HEK293 (cell line): Measurements from ENCODE around the gene STARD4.

Experiments used
- CTCF ChIA-PET: fragments of 350-600 bp; formaldehyde crosslinking; extraction: SDS; loops from one replicate; lab custom pipeline; 2021; ENCODE audit warnings: antibody characterized with exemption; lab: Yijun Ruan, JAX
- POLR2A ChIA-PET: fragments of 300-600 bp; formaldehyde crosslinking; extraction: SDS; loops from one replicate; lab custom pipeline; 2020; ENCODE audit warnings: antibody characterized with exemption, inconsistent platforms; lab: Yijun Ruan, JAX
- H3K27ac ChIP-seq: fragments of 200-500 bp; sonication (Bioruptor generic); 2 replicates; pipeline ENCODE4 v1.5.1; 2014; ENCODE audit warnings: low read depth, low read length, control low read depth, inconsistent platforms; ENCODE audit errors: extremely low read depth
- H3K36me3 ChIP-seq, 2 experiments: fragments of 200-500 bp in 1 of 2; sonication (Bioruptor generic) in 1 of 2; 1 replicate in 1 of 2; 2 replicates in 1 of 2; pipeline ENCODE4 v1.5.1; 2014 to 2017; ENCODE audit warnings: inconsistent platforms in 2 of 2, low read length in 2 of 2; ENCODE audit not compliant: control insufficient read depth in 2 of 2, insufficient read depth in 1 of 2
- H3K4me1 ChIP-seq: fragments of 200-500 bp; sonication (Bioruptor generic); 2 replicates; pipeline ENCODE4 v1.5.1; 2014; ENCODE audit warnings: mild to moderate bottlenecking, low read length, inconsistent platforms; ENCODE audit not compliant: control insufficient read depth, insufficient read depth
- H3K4me3 ChIP-seq: 2 replicates; pipeline ENCODE4 v1.5.1; 2011; ENCODE audit warnings: low read depth, mild to moderate bottlenecking, control low read depth, low read length, moderate library complexity
- H3K9me3 ChIP-seq: fragments of 200-500 bp; sonication (Bioruptor generic); 2 replicates; pipeline ENCODE4 v1.5.1; 2014; ENCODE audit warnings: low read depth, low read length, inconsistent platforms; ENCODE audit not compliant: control insufficient read depth, insufficient read depth
- IKZF3 ChIP-seq: fragments of 450-650 bp; IDR thresholded peaks from 2 replicates; pipeline ENCODE4 v1.5.0; 2018; ENCODE audit warnings: missing biosample characterization, mild to moderate bottlenecking, missing genetic modification characterization, moderate library complexity
- KLF7 ChIP-seq: fragments of 450-650 bp; formaldehyde crosslinking; IDR thresholded peaks from 2 replicates; pipeline ENCODE4 v1.5.1; 2016; ENCODE audit warnings: missing biosample characterization, missing genetic modification characterization, borderline replicate concordance
- KLF8 ChIP-seq: fragments of 450-650 bp; formaldehyde crosslinking; IDR thresholded peaks from 2 replicates; pipeline ENCODE4 v1.5.1; 2016; ENCODE audit warnings: missing biosample characterization, missing genetic modification characterization
- MYNN ChIP-seq: fragments of 450-650 bp; formaldehyde crosslinking; IDR thresholded peaks from 2 replicates; pipeline ENCODE4 v1.5.1; 2016; ENCODE audit warnings: missing biosample characterization, missing genetic modification characterization, borderline replicate concordance
- MZF1 ChIP-seq: fragments of 450-650 bp; formaldehyde crosslinking; IDR thresholded peaks from 2 replicates; pipeline ENCODE4 v1.5.1; 2017; ENCODE audit warnings: missing biosample characterization, missing genetic modification characterization, borderline replicate concordance
- RBAK ChIP-seq: fragments of 450-650 bp; formaldehyde crosslinking; IDR thresholded peaks from 2 replicates; pipeline ENCODE4 v1.5.1; 2016; ENCODE audit warnings: missing biosample characterization, missing genetic modification characterization
- REPIN1 ChIP-seq: fragments of 450-650 bp; formaldehyde crosslinking; IDR thresholded peaks from 2 replicates; pipeline ENCODE4 v1.5.1; 2017; ENCODE audit warnings: missing biosample characterization, missing genetic modification characterization, low read depth
- ZEB2 ChIP-seq: fragments of 450-650 bp; formaldehyde crosslinking; IDR thresholded peaks from 2 replicates; pipeline ENCODE4 v1.5.1; 2016; ENCODE audit warnings: missing biosample characterization, missing genetic modification characterization
- ZFHX2 ChIP-seq: fragments of 450-650 bp; formaldehyde crosslinking; conservative IDR thresholded peaks from 2 replicates; pipeline ENCODE4 v1.5.1; 2016; ENCODE audit warnings: missing biosample characterization, missing genetic modification characterization
- ZIC2 ChIP-seq: fragments of 450-650 bp; formaldehyde crosslinking; IDR thresholded peaks from 2 replicates; pipeline ENCODE4 v1.5.1; 2016; ENCODE audit warnings: missing biosample characterization, missing genetic modification characterization
- ZNF112 ChIP-seq: fragments of 450-650 bp; formaldehyde crosslinking; IDR thresholded peaks from 2 replicates; pipeline ENCODE4 v1.5.0; 2017; ENCODE audit warnings: missing biosample characterization, missing genetic modification characterization
- ZNF114 ChIP-seq: fragments of 450-650 bp; formaldehyde crosslinking; IDR thresholded peaks from 2 replicates; pipeline ENCODE4 v1.5.0; 2017; ENCODE audit warnings: missing biosample characterization, missing genetic modification characterization
- ZNF202 ChIP-seq: fragments of 450-650 bp; formaldehyde crosslinking; IDR thresholded peaks from 2 replicates; pipeline ENCODE4 v1.5.1; 2016; ENCODE audit warnings: missing biosample characterization, missing genetic modification characterization, borderline replicate concordance
- ZNF221 ChIP-seq: fragments of 450-650 bp; formaldehyde crosslinking; IDR thresholded peaks from 2 replicates; pipeline ENCODE4 v1.5.1; 2017; ENCODE audit warnings: missing biosample characterization, missing genetic modification characterization, borderline replicate concordance
- ZNF292 ChIP-seq: fragments of 450-650 bp; formaldehyde crosslinking; IDR thresholded peaks from 2 replicates; pipeline ENCODE4 v1.5.1; 2016; ENCODE audit warnings: low read depth, missing biosample characterization, missing genetic modification characterization, borderline replicate concordance
- ZNF302 ChIP-seq: fragments of 450-650 bp; formaldehyde crosslinking; IDR thresholded peaks from 2 replicates; pipeline ENCODE4 v1.5.1; 2016; ENCODE audit warnings: missing biosample characterization, missing genetic modification characterization, low read depth
- ZNF324 ChIP-seq: fragments of 450-650 bp; formaldehyde crosslinking; IDR thresholded peaks from 2 replicates; pipeline ENCODE4 v1.5.1; 2016; ENCODE audit warnings: missing biosample characterization, missing genetic modification characterization
- ZNF37A ChIP-seq: fragments of 450-650 bp; IDR thresholded peaks from 2 replicates; pipeline ENCODE4 v1.5.1; 2018; ENCODE audit warnings: missing biosample characterization, missing genetic modification characterization
- ZNF391 ChIP-seq: fragments of 450-650 bp; formaldehyde crosslinking; IDR thresholded peaks from 2 replicates; pipeline ENCODE4 v1.5.1; 2016; ENCODE audit warnings: low read depth, missing biosample characterization, missing genetic modification characterization, borderline replicate concordance
- ZNF404 ChIP-seq: fragments of 450-650 bp; formaldehyde crosslinking; IDR thresholded peaks from 2 replicates; pipeline ENCODE4 v1.5.1; 2017; ENCODE audit warnings: missing biosample characterization, missing genetic modification characterization
- ZNF48 ChIP-seq: fragments of 450-650 bp; formaldehyde crosslinking; IDR thresholded peaks from 2 replicates; pipeline ENCODE4 v1.5.1; 2016; ENCODE audit warnings: missing biosample characterization, missing genetic modification characterization
- ZNF561 ChIP-seq: fragments of 450-650 bp; IDR thresholded peaks from 2 replicates; pipeline ENCODE4 v1.5.1; 2018; ENCODE audit warnings: missing biosample characterization, missing genetic modification characterization, borderline replicate concordance
- ZNF571 ChIP-seq: fragments of 450-650 bp; formaldehyde crosslinking; IDR thresholded peaks from 2 replicates; pipeline ENCODE4 v1.5.0; 2017; ENCODE audit warnings: missing biosample characterization, missing genetic modification characterization
- ZNF600 ChIP-seq: fragments of 450-650 bp; formaldehyde crosslinking; IDR thresholded peaks from 2 replicates; pipeline ENCODE4 v1.5.1; 2016; ENCODE audit warnings: missing biosample characterization, missing genetic modification characterization
- ZNF610 ChIP-seq: fragments of 450-650 bp; formaldehyde crosslinking; IDR thresholded peaks from 2 replicates; pipeline ENCODE4 v1.5.1; 2016; ENCODE audit warnings: missing biosample characterization, missing genetic modification characterization, borderline replicate concordance
- ZNF654 ChIP-seq: fragments of 450-650 bp; formaldehyde crosslinking; IDR thresholded peaks from 2 replicates; pipeline ENCODE4 v1.5.1; 2016; ENCODE audit warnings: low read depth, missing biosample characterization, missing genetic modification characterization
- ZNF76 ChIP-seq: fragments of 450-650 bp; formaldehyde crosslinking; IDR thresholded peaks from 2 replicates; pipeline ENCODE4; 2016; ENCODE audit warnings: low read depth, missing biosample characterization, missing genetic modification characterization, borderline replicate concordance
- ZNF777 ChIP-seq: fragments of 450-650 bp; formaldehyde crosslinking; IDR thresholded peaks from 2 replicates; pipeline ENCODE4 v1.5.1; 2017; ENCODE audit warnings: missing biosample characterization, missing genetic modification characterization, borderline replicate concordance
- ZSCAN16 ChIP-seq: fragments of 450-650 bp; formaldehyde crosslinking; IDR thresholded peaks from 2 replicates; pipeline ENCODE4 v1.5.1; 2016; ENCODE audit warnings: missing biosample characterization, missing genetic modification characterization
- TF ChIP-seq, protein P1 (sequence below): fragments of 450-650 bp; formaldehyde crosslinking; IDR thresholded peaks from 2 replicates; pipeline ENCODE4 v1.5.1; 2016; ENCODE audit warnings: missing biosample characterization, missing genetic modification characterization
- TF ChIP-seq, protein P2 (sequence below): fragments of 450-650 bp; formaldehyde crosslinking; IDR thresholded peaks from 2 replicates; pipeline ENCODE4 v1.5.1; 2016; ENCODE audit warnings: missing biosample characterization, missing genetic modification characterization
- TF ChIP-seq, protein P3 (sequence below): fragments of 450-650 bp; formaldehyde crosslinking; IDR thresholded peaks from 2 replicates; pipeline ENCODE4 v1.5.1; 2016; ENCODE audit warnings: missing biosample characterization, missing genetic modification characterization
- TF ChIP-seq, protein P4 (sequence below): fragments of 450-650 bp; formaldehyde crosslinking; IDR thresholded peaks from 2 replicates; pipeline ENCODE4 v1.5.1; 2016; ENCODE audit warnings: missing biosample characterization, missing genetic modification characterization

Gene STARD4

DNA sequence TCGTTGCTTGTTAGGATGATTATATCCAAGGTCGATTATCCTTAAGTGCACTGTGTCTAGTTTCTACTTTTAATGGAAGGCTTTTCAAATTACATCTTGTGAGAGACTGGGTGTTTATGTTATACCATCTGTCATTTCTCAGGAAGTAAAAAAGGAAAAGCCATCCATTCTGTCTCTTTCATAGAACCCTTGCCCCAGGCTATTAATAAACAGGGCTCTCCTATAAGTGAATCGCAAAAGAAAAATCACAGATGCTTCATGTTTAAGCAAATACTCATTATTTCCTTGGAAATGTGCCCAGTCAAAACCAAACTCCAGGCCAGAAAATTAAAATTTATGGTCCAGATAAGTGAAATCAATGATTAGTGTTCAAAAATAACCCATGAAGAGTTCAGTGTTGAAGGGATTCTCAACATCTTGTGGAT is 58.1 kb downstream of the STARD4 start:
- ChIA-PET CTCF (interaction anchor here (0.7 kb wide), 1 partner anchor 688 kb away, joined by 3 read pairs; no protein-coding TSS in a partner anchor), POLR2A (interaction anchor here (0.6 to 1.1 kb wide), 2 partner anchors 57 to 656 kb away, joined by 3 read pairs; no protein-coding TSS in a partner anchor)
- peak overlapping the region; percentile 95; the same call in 1 of the 2 replicates for H3K27ac ChIP-seq
- no peaks in the 10 kb centered on the region for H3K36me3 ChIP-seq
- H3K4me3 ChIP-seq, result no peak overlapping the region
- H3K9me3 ChIP-seq, result no peaks in the 10 kb centered on the region
- H3K4me1 ChIP-seq, result peaks cover 21% of the 10 kb centered on the region
- TF ChIP-seq ZNF777 (tag by site-specific recombination) (no peak), ZNF571 (tag by site-specific recombination) (no peak), ZNF324 (tag by site-specific recombination) (no peak), KLF8 (no peak), KLF7 (no peak), ZNF76 (tag by site-specific recombination) (0 out of 2 replicates have a peak, but pooled peaks have one; percentile 28), ZNF202 (no peak), ZFHX2 (tag by site-specific recombination) (no peak), ZNF404 (tag by site-specific recombination) (no peak), ZNF112 (no peak), ZNF37A (no peak), ZNF391 (no peak), IKZF3 (no peak), ZNF302 (tag by site-specific recombination) (no peak), ZNF114 (tag by site-specific recombination) (no peak), RBAK (tag by site-specific recombination) (no peak), REPIN1 (tag by site-specific recombination) (no peak), ZEB2 (tag by site-specific recombination) (0 out of 2 replicates have a peak, but pooled peaks have one; percentile 45), ZNF600 (no peak), ZNF610 (tag by site-specific recombination) (no peak), ZNF48 (no peak), MZF1 (tag by site-specific recombination) (peak; percentile 47; the same call in 1 of the 2 replicates), ZIC2 (no peak), ZSCAN16 (tag by site-specific recombination) (no peak), ZNF654 (tag by site-specific recombination) (no peak), ZNF292 (tag by site-specific recombination) (no peak), MYNN (no peak), ZNF221 (tag by site-specific recombination) (no peak), ZNF561 (tag by site-specific recombination) (no peak)
- TF ChIP-seq, protein P1, sequence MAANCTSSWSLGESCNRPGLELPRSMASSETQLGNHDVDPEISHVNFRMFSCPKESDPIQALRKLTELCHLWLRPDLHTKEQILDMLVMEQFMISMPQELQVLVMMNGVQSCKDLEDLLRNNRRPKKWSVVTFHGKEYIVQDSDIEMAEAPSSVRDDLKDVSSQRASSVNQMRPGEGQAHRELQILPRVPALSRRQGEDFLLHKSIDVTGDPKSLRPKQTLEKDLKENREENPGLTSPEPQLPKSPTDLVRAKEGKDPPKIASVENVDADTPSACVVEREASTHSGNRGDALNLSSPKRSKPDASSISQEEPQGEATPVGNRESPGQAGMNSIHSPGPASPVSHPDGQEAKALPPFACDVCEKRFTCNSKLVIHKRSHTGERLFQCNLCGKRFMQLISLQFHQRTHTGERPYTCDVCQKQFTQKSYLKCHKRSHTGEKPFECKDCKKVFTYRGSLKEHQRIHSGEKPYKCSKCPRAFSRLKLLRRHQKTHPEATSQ (tag by site-specific recombination), result no peak
- TF ChIP-seq, protein P2, sequence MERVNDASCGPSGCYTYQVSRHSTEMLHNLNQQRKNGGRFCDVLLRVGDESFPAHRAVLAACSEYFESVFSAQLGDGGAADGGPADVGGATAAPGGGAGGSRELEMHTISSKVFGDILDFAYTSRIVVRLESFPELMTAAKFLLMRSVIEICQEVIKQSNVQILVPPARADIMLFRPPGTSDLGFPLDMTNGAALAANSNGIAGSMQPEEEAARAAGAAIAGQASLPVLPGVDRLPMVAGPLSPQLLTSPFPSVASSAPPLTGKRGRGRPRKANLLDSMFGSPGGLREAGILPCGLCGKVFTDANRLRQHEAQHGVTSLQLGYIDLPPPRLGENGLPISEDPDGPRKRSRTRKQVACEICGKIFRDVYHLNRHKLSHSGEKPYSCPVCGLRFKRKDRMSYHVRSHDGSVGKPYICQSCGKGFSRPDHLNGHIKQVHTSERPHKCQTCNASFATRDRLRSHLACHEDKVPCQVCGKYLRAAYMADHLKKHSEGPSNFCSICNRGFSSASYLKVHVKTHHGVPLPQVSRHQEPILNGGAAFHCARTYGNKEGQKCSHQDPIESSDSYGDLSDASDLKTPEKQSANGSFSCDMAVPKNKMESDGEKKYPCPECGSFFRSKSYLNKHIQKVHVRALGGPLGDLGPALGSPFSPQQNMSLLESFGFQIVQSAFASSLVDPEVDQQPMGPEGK (tag by site-specific recombination), result no peak
- TF ChIP-seq, protein P3, sequence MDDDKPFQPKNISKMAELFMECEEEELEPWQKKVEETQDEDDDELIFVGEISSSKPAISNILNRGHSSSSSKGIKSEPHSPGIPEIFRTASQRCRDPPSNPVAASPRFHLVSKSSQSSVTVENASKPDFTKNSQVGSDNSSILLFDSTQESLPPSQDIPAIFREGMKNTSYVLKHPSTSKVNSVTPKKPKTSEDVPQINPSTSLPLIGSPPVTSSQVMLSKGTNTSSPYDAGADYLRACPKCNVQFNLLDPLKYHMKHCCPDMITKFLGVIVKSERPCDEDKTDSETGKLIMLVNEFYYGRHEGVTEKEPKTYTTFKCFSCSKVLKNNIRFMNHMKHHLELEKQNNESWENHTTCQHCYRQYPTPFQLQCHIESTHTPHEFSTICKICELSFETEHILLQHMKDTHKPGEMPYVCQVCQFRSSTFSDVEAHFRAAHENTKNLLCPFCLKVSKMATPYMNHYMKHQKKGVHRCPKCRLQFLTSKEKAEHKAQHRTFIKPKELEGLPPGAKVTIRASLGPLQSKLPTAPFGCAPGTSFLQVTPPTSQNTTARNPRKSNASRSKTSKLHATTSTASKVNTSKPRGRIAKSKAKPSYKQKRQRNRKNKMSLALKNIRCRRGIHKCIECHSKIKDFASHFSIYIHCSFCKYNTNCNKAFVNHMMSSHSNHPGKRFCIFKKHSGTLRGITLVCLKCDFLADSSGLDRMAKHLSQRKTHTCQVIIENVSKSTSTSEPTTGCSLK (tag by site-specific recombination), result no peak
- TF ChIP-seq, protein P4, sequence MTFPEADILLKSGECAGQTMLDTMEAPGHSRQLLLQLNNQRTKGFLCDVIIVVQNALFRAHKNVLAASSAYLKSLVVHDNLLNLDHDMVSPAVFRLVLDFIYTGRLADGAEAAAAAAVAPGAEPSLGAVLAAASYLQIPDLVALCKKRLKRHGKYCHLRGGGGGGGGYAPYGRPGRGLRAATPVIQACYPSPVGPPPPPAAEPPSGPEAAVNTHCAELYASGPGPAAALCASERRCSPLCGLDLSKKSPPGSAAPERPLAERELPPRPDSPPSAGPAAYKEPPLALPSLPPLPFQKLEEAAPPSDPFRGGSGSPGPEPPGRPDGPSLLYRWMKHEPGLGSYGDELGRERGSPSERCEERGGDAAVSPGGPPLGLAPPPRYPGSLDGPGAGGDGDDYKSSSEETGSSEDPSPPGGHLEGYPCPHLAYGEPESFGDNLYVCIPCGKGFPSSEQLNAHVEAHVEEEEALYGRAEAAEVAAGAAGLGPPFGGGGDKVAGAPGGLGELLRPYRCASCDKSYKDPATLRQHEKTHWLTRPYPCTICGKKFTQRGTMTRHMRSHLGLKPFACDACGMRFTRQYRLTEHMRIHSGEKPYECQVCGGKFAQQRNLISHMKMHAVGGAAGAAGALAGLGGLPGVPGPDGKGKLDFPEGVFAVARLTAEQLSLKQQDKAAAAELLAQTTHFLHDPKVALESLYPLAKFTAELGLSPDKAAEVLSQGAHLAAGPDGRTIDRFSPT (tag by site-specific recombination), result no peak
